Cardiac fibroblast (primary cell): ENCODE measurements around the gene COL12A1.

Source experiments
- DNase-seq, 2 donors: peaks; one replicate each; pipeline versions ENCODE4 v3.0.0 to v3.0.0-alpha.2; 2010; ENCODE audit warnings: low read depth in 2 of 2
- H3K4me3 ChIP-seq, 2 donors: replicated peaks in 1 of 2; 1 replicate in 1 of 2; 2 replicates in 1 of 2; pipeline ENCODE4 v1.5.1; 2011; ENCODE audit warnings: low read depth in 2 of 2, low read length in 2 of 2, mild to moderate bottlenecking in 2 of 2, moderate library complexity in 1 of 2
- CTCF ChIP-seq: IDR thresholded peaks from one replicate; pipeline ENCODE4 v1.5.1; 2011; ENCODE audit warnings: low read depth, mild to moderate bottlenecking, low read length, inconsistent platforms

The COL12A1 gene

GRCh38 chr6:75206576-75207342 lies 906 bp upstream of the COL12A1 start:
- H3K4me3 ChIP-seq = peak overlapping the region; percentile 79 to 84
- DNase-seq = peak; percentile 20 to 48

GRCh38 chr6:75204959-75205775 lies 686 bp downstream of the COL12A1 start:
- DNase-seq = peak; percentile 79 to 82
- peak overlapping the region; percentile 79 to 84 for H3K4me3 ChIP-seq
- TF ChIP-seq CTCF = no peak

More at GRCh38 chr6:75206576-75207342, 906 bp upstream of the COL12A1 start:
- peak; percentile 1 for TF ChIP-seq CTCF

- TF ChIP-seq CTCF = peak; percentile 77
- H3K4me3 ChIP-seq = peak overlapping the region; percentile 79 to 84
- peak; percentile 96 to 97 for DNase-seq
Observed at GRCh38 chr6:75204217-75204958, 1.5 kb downstream of the COL12A1 start.

- TF ChIP-seq CTCF = no peak
- DNase-seq = peak; percentile 64 to 66
- H3K4me3 ChIP-seq = peak overlapping the region; percentile 19 to 84
Observed at GRCh38 chr6:75203721-75204120, 2.1 kb downstream of the COL12A1 start.

- H3K4me3 ChIP-seq = peak overlapping the region; percentile 42 to 46
- TF ChIP-seq CTCF = no peak
- DNase-seq = peak; percentile 33 to 39
Observed at GRCh38 chr6:75202676-75203131, 3.1 kb downstream of the COL12A1 start.

GRCh38 chr6:75201901-75202672 lies 3.8 kb downstream of the COL12A1 start:
- H3K4me3 ChIP-seq = peak overlapping the region; percentile 42 to 46
- TF ChIP-seq CTCF = no peak
- peak; percentile 23 to 39 for DNase-seq
